22Rv1 (cell line): Measurements from ENCODE around the gene RSPH3.
"Not testable (repeated sequence)": the region's sequence is repeated elsewhere in the genome, so short reads cannot be mapped to it uniquely, and the experiment has no call there.

ENCODE experiments used
- H3K27ac ChIP-seq: fragments of 450-650 bp; 2 replicates; pipeline ENCODE4 v1.5.1; 2017
- CTCF ChIP-seq: fragments of 450-650 bp; IDR thresholded peaks from 2 replicates; pipeline ENCODE4 v1.5.1; 2017; ENCODE audit warnings: mild to moderate bottlenecking
- ZFX ChIP-seq: fragments of 450-650 bp; IDR thresholded peaks from 2 replicates; pipeline ENCODE4 v1.6.1; 2017; ENCODE audit warnings: antibody characterized with exemption, borderline replicate concordance

RSPH3 gene

GRCh38 chr6:158991017-158991723 is 8.8 kb downstream of the RSPH3 start:
- H3K27ac ChIP-seq: no peak overlapping the region
- TF ChIP-seq ZFX (no peak), CTCF (no peak)

DNA sequence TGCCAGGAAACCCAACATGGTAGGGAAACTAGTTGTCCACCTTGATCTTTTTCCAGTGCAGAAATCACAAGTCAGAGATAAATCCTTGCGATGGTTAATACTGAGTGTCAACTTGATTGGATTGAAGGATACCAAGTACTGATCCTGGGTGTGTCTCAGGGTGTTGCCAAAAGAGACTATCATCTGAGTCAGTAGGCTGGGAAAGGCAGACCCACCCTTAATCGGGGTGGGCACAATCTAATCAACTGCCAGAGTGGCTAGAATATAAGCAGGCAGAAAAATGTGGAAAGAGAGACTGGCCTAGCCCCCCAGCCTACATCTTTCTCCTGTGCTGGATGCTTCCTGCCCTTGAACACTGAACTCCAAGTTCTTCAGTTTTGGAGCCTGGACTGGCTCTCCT is 10.3 kb downstream of the RSPH3 start:
- H3K27ac ChIP-seq: not testable (repeated sequence)

DNA sequence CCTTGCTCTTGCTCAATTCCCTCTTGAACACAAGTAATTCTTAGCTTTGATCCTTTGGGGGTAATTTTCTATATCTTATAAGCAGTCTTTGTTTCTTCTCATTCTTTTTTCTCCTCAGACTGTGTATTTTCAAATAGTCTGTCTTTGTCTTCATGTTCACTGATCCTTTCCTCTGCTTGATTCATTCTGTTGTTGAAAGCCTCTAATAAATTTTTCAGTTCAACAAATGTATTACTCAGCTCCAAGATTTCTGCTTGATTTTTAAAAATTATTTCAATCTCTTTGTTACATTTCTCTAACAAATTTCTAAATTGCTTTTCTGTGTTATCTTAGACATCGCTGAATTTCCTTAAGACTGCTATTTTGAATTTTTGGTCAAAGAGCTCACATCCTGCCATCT is 11.5 kb downstream of the RSPH3 start:
- TF ChIP-seq CTCF: no peak
- H3K27ac ChIP-seq: no peak overlapping the region

GRCh38 chr6:158987657-158988056 is 12.3 kb downstream of the RSPH3 start:
- TF ChIP-seq CTCF: no peak
- no peak for TF ChIP-seq ZFX
- no peak overlapping the region for H3K27ac ChIP-seq

DNA sequence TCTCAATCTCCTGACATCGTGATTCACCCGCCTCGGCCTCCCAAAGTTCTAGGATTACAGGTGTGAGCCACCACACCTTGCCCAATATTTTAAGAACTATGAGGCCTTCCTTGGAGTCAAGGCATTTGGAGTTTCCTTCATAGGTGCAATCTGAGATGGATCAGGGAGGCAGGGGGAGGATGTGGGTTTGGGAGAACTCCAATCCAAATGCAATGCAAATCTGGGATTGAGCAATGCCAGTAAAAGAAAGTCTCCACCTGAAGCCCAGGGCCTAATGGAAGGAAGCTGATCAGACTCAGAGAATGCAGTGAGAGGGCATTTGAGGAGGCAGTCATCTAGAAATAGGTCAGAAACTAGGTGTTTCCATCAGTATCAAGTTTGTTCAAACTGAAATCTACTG is 21.2 kb downstream of the RSPH3 start:
- no peak overlapping the region for H3K27ac ChIP-seq

GRCh38 chr6:158977382-158977781 is 22.6 kb downstream of the RSPH3 start:
- TF ChIP-seq ZFX (no peak), CTCF (no peak)
- no peak overlapping the region for H3K27ac ChIP-seq

More for the DNA sequence above, 21.2 kb downstream of the RSPH3 start:
- TF ChIP-seq ZFX (no peak), CTCF (no peak)

DNA sequence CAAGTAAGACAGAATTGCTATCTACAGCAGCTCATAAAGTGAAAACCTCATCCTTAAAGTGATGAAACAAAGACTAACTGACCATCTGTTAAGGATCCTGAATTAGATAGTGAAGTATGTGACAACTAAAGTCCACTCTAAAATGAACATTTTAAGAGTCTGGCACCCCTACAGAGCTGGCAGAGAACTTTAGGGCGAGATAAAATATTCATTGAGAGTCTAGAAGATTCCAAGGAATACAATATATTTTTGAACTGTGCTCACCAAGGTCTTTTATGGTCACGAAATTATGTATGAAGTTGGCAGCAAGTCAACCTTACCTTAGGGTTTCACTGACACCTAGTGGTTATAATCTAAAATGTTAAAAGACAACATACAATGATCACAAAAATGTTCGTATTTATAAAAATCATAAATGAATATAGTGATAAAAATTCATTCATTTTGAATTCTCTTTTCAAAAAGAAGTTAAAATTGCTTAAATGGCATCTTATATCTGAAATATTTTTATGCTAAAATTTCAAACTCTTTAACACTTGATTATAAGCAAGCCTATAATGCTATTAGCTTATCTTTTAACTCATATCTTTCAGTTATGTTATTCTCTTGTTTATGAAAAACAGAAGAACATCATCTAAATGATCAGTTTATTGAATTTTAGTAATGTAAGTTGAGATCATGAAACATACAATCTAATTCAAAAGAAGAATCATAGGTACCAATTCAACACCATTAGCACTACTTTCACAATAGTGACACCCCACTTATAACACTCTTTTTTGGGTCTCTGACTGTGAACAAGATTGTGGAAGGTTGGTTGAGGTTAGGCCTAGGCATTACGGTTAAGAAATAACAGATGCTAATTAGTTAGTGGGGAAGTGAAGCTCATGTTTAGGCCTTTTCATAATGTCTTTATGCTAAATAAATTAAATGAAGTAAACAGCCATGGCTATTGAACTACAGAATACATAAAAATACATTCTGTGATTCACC is 27.5 kb downstream of the RSPH3 start:
- H3K27ac ChIP-seq: no peak overlapping the region
- TF ChIP-seq ZFX: no peak
- peak; percentile 73 for TF ChIP-seq CTCF
